Cortex of kidney (tissue), 1 donor: Measurements from ENCODE around the gene SNAPIN.
"Not testable (repeated sequence)": the region's sequence is repeated elsewhere in the genome, so short reads cannot be mapped to it uniquely, and the experiment has no call there.

Source experiments
- DNase-seq: peaks from one replicate; lab custom pipeline; 2025; lab: John Stamatoyannopoulos, UW

The SNAPIN gene

GRCh38 chr1:153647346-153647714, 11.2 kb upstream of the SNAPIN start:
- DNase-seq, result no peak

- DNase-seq, result no peak
These were observed 10.4 kb upstream of the SNAPIN start for GRCh38 chr1:153648000-153648643.

GRCh38 chr1:153649137-153649862, 9.2 kb upstream of the SNAPIN start:
- DNase-seq, result no peak

- DNase-seq, result no peak
These were observed 8.7 kb upstream of the SNAPIN start for GRCh38 chr1:153649863-153650235.

- DNase-seq, result no peak
These were observed 6.7 kb upstream of the SNAPIN start for GRCh38 chr1:153651771-153652170.

- no peak for DNase-seq
These were observed 5.5 kb upstream of the SNAPIN start for GRCh38 chr1:153652805-153653500.

GRCh38 chr1:153655333-153655732, 3.2 kb upstream of the SNAPIN start:
- DNase-seq, result no peak

GRCh38 chr1:153659175-153659534, 652 bp downstream of the SNAPIN start:
- DNase-seq, result no peak

GRCh38 chr1:153659656-153660055, 1.2 kb downstream of the SNAPIN start:
- DNase-seq, result no peak

- no peak for DNase-seq
These were observed 2.7 kb downstream of the SNAPIN start for GRCh38 chr1:153661111-153661708.

- no peak for DNase-seq
These were observed 3.8 kb downstream of the SNAPIN start for GRCh38 chr1:153662269-153662668.

- no peak for DNase-seq
These were observed 4.7 kb downstream of the SNAPIN start for GRCh38 chr1:153663211-153663610.

GRCh38 chr1:153667439-153667838, 8.9 kb downstream of the SNAPIN start:
- no peak for DNase-seq

- not testable (repeated sequence) for DNase-seq
These were observed 10.2 kb downstream of the SNAPIN start for GRCh38 chr1:153668672-153669071.

GRCh38 chr1:153669606-153670005, 11.1 kb downstream of the SNAPIN start:
- DNase-seq, result no peak

GRCh38 chr1:153670257-153670858, 11.9 kb downstream of the SNAPIN start:
- no peak for DNase-seq

- DNase-seq, result no peak
These were observed 12.5 kb downstream of the SNAPIN start, which contains the start of gene ILF2 for GRCh38 chr1:153670859-153671627. Gene ILF2 (minus strand): TSS chr1:153670993. CDS start chr1:153670922, 71 bp downstream.

- not testable (repeated sequence) for DNase-seq
These were observed 13.3 kb downstream of the SNAPIN start for GRCh38 chr1:153671628-153672353.

- DNase-seq, result no peak
These were observed 15.0 kb downstream of the SNAPIN start for GRCh38 chr1:153673511-153673910.

GRCh38 chr1:153677718-153678518, 19.4 kb downstream of the SNAPIN start:
- no peak for DNase-seq
